HepG2 (cell line): Measurements from ENCODE around the gene PLXNA3. TPM values are rescaled to one million over a fixed set of nuclear protein-coding genes. Genes with fewer than 3 reads are reported as not detected.

Experiments used
- HNRNPLL ChIP-seq: fragments of 200-400 bp; formaldehyde crosslinking; IDR thresholded peaks from 2 replicates; pipeline ENCODE4 v1.6.1; 2017; ENCODE audit warnings: mild to moderate bottlenecking, low read depth, low read length; ENCODE audit not compliant: poor library complexity, severe bottlenecking
- KDM1A ChIP-seq: IDR thresholded peaks from 2 replicates; pipeline ENCODE4 v1.6.1; 2016; ENCODE audit warnings: missing compliant biosample characterization
- SALL1 ChIP-seq: sonication (generic); formaldehyde crosslinking; IDR thresholded peaks from 2 replicates; pipeline ENCODE4 v1.8.0; 2022; ENCODE audit warnings: mild to moderate bottlenecking, missing genetic modification reagents
- SRY ChIP-seq: sonication (generic); formaldehyde crosslinking; IDR thresholded peaks from 2 replicates; pipeline ENCODE4 v1.8.0; 2022; ENCODE audit warnings: mild to moderate bottlenecking, missing genetic modification reagents
- ZFX ChIP-seq: sonication (generic); formaldehyde crosslinking; IDR thresholded peaks from 2 replicates; pipeline ENCODE4 v1.4.0; 2020; ENCODE audit warnings: mild to moderate bottlenecking, low read depth, missing genetic modification reagents, moderate library complexity
- ZNF34 ChIP-seq: sonication (generic); formaldehyde crosslinking; IDR thresholded peaks from 2 replicates; pipeline ENCODE4 v1.4.0; 2020; ENCODE audit warnings: mild to moderate bottlenecking, missing genetic modification reagents, borderline replicate concordance
- ZNF550 ChIP-seq: sonication (generic); formaldehyde crosslinking; IDR thresholded peaks from 2 replicates; pipeline ENCODE4 v1.4.0; 2020; ENCODE audit warnings: mild to moderate bottlenecking, missing genetic modification reagents, borderline replicate concordance
- ZNF703 ChIP-seq: sonication (generic); formaldehyde crosslinking; IDR thresholded peaks from 2 replicates; pipeline ENCODE4 v1.5.1; 2020; ENCODE audit warnings: missing genetic modification reagents, mild to moderate bottlenecking, moderate library complexity, borderline replicate concordance
- ZNF761 ChIP-seq: sonication (generic); formaldehyde crosslinking; conservative IDR thresholded peaks from 2 replicates; pipeline ENCODE4 v1.4.0; 2020; ENCODE audit warnings: mild to moderate bottlenecking, missing genetic modification reagents
- polyA plus RNA-seq, 8 experiments: library from polyadenylated mRNA; depleted of rRNA in 3 of 8; stranded (reverse) in 7 of 8; unstranded in 1 of 8; fragments of >200 nt; fragmentation: Illumina TruSeq in 4 of 8; extraction: Trizol in 4 of 8; gene quantifications; 2 replicates each; pipeline versions ENCODE4 v1.2.1 to v1.2.3, GENCODE V29; 2011 to 2016; ENCODE audit warnings: low read depth in 4 of 8, missing spikeins in 1 of 8, mixed read lengths in 1 of 8; ENCODE audit not compliant: insufficient read depth in 1 of 8
- total RNA-seq, 5 experiments: library from RNA; depleted of rRNA; stranded (reverse); fragments of >200 nt; fragmentation: Illumina TruSeq; extraction: Trizol; gene quantifications; 2 replicates each; pipeline ENCODE4 v1.2.3, GENCODE V29; 2016; ENCODE audit warnings: low read depth in 1 of 5
- TF ChIP-seq, protein P1 (sequence below): sonication (generic); formaldehyde crosslinking; conservative IDR thresholded peaks from 2 replicates; pipeline ENCODE4 v1.4.0; 2020; ENCODE audit warnings: missing genetic modification reagents
- TF ChIP-seq, protein P2 (sequence below): sonication (generic); formaldehyde crosslinking; IDR thresholded peaks from 2 replicates; pipeline ENCODE4 v1.4.0; 2020; ENCODE audit warnings: missing genetic modification reagents
- TF ChIP-seq, protein P3 (sequence below): sonication (generic); formaldehyde crosslinking; IDR thresholded peaks from 2 replicates; pipeline ENCODE4 v1.5.0; 2020; ENCODE audit warnings: mild to moderate bottlenecking, missing genetic modification reagents, borderline replicate concordance
- TF ChIP-seq, protein P4 (sequence below): IDR thresholded peaks from 2 replicates; pipeline ENCODE4 v1.6.1; 2016; ENCODE audit warnings: mild to moderate bottlenecking
- TF ChIP-seq, protein P5 (sequence below): sonication (generic); formaldehyde crosslinking; IDR thresholded peaks from 2 replicates; pipeline ENCODE4 v1.4.0; 2020; ENCODE audit warnings: mild to moderate bottlenecking, missing genetic modification reagents, borderline replicate concordance
- TF ChIP-seq, protein P6 (sequence below): sonication (generic); formaldehyde crosslinking; IDR thresholded peaks from 2 replicates; pipeline ENCODE4 v1.5.1; 2020; ENCODE audit warnings: mild to moderate bottlenecking, missing genetic modification reagents, moderate library complexity

The PLXNA3 gene
- total and polyA plus RNA-seq, 2 of the 13 experiments (the other 11 are each of a cell fraction or from before 2014, with no cell fraction given): 5.8 to 20.6 TPM

DNA sequence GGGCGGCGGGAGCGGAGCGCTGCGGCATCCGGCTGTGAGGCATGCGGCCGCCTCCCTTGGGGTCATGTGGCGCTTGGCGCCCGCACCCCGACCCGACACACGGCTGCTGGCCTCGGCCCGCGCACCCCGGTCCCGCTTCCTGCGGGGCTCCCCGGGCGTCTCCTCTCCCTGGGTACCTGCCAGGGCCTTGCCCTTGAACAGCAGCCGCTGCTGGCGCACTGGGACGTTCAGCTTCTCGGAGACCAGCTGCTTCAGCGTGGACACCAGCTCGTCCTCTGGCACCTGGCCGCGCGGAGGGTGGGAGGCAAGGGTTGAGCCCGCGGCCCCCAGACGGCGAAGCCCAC lies 27.9 kb downstream of the PLXNA3 start (continued):
- TF ChIP-seq SRY (0 out of 2 replicates have a peak, but pooled peaks have one; percentile 37), ZNF703 (0 out of 2 replicates have a peak, but pooled peaks have one; percentile 29), ZNF34 (CRISPR knock-in tag) (no peak), ZFX (CRISPR knock-in tag) (0 out of 2 replicates have a peak, but pooled peaks have one; percentile 32), ZNF550 (CRISPR knock-in tag) (no peak), HNRNPLL (peak; percentile 48), KDM1A (CRISPR knock-in tag) (no peak), SALL1 (CRISPR knock-in tag) (0 out of 2 replicates have a peak, but pooled peaks have one; percentile 31), ZNF761 (no peak)
- TF ChIP-seq, protein P1, sequence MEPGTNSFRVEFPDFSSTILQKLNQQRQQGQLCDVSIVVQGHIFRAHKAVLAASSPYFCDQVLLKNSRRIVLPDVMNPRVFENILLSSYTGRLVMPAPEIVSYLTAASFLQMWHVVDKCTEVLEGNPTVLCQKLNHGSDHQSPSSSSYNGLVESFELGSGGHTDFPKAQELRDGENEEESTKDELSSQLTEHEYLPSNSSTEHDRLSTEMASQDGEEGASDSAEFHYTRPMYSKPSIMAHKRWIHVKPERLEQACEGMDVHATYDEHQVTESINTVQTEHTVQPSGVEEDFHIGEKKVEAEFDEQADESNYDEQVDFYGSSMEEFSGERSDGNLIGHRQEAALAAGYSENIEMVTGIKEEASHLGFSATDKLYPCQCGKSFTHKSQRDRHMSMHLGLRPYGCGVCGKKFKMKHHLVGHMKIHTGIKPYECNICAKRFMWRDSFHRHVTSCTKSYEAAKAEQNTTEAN: 0 out of 2 replicates have a peak, but pooled peaks have one; percentile 28
- TF ChIP-seq, protein P2, sequence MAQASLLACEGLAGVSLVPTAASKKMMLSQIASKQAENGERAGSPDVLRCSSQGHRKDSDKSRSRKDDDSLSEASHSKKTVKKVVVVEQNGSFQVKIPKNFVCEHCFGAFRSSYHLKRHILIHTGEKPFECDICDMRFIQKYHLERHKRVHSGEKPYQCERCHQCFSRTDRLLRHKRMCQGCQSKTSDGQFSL (CRISPR knock-in tag): 0 out of 2 replicates have a peak, but pooled peaks have one; percentile 65
- TF ChIP-seq, protein P3, sequence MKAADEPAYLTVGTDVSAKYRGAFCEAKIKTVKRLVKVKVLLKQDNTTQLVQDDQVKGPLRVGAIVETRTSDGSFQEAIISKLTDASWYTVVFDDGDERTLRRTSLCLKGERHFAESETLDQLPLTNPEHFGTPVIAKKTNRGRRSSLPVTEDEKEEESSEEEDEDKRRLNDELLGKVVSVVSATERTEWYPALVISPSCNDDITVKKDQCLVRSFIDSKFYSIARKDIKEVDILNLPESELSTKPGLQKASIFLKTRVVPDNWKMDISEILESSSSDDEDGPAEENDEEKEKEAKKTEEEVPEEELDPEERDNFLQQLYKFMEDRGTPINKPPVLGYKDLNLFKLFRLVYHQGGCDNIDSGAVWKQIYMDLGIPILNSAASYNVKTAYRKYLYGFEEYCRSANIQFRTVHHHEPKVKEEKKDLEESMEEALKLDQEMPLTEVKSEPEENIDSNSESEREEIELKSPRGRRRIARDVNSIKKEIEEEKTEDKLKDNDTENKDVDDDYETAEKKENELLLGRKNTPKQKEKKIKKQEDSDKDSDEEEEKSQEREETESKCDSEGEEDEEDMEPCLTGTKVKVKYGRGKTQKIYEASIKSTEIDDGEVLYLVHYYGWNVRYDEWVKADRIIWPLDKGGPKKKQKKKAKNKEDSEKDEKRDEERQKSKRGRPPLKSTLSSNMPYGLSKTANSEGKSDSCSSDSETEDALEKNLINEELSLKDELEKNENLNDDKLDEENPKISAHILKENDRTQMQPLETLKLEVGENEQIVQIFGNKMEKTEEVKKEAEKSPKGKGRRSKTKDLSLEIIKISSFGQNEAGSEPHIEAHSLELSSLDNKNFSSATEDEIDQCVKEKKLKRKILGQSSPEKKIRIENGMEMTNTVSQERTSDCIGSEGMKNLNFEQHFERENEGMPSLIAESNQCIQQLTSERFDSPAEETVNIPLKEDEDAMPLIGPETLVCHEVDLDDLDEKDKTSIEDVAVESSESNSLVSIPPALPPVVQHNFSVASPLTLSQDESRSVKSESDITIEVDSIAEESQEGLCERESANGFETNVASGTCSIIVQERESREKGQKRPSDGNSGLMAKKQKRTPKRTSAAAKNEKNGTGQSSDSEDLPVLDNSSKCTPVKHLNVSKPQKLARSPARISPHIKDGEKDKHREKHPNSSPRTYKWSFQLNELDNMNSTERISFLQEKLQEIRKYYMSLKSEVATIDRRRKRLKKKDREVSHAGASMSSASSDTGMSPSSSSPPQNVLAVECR (CRISPR knock-in tag): 0 out of 2 replicates have a peak, but pooled peaks have one; percentile 7
- TF ChIP-seq, protein P4, sequence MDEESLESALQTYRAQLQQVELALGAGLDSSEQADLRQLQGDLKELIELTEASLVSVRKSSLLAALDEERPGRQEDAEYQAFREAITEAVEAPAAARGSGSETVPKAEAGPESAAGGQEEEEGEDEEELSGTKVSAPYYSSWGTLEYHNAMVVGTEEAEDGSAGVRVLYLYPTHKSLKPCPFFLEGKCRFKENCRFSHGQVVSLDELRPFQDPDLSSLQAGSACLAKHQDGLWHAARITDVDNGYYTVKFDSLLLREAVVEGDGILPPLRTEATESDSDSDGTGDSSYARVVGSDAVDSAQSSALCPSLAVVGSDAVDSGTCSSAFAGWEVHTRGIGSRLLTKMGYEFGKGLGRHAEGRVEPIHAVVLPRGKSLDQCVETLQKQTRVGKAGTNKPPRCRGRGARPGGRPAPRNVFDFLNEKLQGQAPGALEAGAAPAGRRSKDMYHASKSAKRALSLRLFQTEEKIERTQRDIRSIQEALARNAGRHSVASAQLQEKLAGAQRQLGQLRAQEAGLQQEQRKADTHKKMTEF (CRISPR knock-in tag): no peak
- TF ChIP-seq, protein P5, sequence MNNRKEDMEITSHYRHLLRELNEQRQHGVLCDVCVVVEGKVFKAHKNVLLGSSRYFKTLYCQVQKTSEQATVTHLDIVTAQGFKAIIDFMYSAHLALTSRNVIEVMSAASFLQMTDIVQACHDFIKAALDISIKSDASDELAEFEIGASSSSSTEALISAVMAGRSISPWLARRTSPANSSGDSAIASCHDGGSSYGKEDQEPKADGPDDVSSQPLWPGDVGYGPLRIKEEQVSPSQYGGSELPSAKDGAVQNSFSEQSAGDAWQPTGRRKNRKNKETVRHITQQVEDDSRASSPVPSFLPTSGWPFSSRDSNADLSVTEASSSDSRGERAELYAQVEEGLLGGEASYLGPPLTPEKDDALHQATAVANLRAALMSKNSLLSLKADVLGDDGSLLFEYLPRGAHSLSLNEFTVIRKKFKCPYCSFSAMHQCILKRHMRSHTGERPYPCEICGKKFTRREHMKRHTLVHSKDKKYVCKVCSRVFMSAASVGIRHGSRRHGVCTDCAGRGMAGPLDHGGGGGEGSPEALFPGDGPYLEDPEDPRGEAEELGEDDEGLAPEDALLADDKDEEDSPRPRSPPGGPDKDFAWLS: no peak
- TF ChIP-seq, protein P6, sequence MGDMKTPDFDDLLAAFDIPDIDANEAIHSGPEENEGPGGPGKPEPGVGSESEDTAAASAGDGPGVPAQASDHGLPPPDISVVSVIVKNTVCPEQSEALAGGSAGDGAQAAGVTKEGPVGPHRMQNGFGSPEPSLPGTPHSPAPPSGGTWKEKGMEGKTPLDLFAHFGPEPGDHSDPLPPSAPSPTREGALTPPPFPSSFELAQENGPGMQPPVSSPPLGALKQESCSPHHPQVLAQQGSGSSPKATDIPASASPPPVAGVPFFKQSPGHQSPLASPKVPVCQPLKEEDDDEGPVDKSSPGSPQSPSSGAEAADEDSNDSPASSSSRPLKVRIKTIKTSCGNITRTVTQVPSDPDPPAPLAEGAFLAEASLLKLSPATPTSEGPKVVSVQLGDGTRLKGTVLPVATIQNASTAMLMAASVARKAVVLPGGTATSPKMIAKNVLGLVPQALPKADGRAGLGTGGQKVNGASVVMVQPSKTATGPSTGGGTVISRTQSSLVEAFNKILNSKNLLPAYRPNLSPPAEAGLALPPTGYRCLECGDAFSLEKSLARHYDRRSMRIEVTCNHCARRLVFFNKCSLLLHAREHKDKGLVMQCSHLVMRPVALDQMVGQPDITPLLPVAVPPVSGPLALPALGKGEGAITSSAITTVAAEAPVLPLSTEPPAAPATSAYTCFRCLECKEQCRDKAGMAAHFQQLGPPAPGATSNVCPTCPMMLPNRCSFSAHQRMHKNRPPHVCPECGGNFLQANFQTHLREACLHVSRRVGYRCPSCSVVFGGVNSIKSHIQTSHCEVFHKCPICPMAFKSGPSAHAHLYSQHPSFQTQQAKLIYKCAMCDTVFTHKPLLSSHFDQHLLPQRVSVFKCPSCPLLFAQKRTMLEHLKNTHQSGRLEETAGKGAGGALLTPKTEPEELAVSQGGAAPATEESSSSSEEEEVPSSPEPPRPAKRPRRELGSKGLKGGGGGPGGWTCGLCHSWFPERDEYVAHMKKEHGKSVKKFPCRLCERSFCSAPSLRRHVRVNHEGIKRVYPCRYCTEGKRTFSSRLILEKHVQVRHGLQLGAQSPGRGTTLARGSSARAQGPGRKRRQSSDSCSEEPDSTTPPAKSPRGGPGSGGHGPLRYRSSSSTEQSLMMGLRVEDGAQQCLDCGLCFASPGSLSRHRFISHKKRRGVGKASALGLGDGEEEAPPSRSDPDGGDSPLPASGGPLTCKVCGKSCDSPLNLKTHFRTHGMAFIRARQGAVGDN (CRISPR knock-in tag): peak; percentile 89
